ENCODE data around the gene POLR3G.

Gene POLR3G

DNA sequence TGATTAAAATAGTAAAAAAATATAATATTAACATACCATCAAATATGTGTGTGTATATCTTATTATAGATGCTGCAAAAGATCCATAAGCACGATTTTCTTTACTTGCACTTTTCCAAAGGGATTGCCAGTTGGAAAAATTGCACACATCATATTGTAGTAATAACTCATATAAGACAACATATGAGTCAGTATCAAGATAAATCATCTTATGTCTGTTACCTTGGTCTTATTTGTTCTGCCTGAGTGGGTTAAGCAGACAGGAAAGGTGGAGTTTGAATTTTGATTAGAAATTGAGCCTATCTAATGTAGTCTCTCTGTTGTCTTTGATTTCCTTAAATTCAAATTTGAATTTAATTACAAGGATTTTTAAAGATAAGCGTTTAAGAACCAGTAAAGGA is 30.1 kb downstream of the POLR3G start:
- no peak for DNase-seq

- no peak for DNase-seq
These were observed 31.6 kb downstream of the POLR3G start for GRCh38 chr5:90506221-90506620.

- DNase-seq, result no peak
These were observed 35.8 kb downstream of the POLR3G start for GRCh38 chr5:90510438-90510837.

DNA sequence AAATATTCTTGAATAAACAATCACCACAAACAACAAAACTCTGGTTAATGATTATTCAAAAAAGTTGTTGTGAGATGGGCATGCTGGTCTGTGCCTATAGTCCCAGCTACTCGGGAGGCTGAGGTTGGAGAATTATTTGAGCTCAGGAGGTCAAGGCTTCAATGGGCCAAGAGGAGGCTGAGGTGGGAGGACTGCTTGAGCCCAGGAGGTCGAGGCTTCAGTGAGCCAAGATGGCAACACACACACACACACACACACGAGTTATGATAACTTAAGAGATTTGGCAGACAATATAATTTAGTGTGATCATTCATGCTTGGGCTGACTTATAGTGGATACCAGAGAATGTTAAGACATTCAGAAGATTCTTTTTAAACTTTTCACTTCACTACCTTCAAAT is 39.9 kb downstream of the POLR3G start:
- DNase-seq, result no peak

GRCh38 chr5:90518661-90519060 is 44.0 kb downstream of the POLR3G start:
- no peak for DNase-seq

DNA sequence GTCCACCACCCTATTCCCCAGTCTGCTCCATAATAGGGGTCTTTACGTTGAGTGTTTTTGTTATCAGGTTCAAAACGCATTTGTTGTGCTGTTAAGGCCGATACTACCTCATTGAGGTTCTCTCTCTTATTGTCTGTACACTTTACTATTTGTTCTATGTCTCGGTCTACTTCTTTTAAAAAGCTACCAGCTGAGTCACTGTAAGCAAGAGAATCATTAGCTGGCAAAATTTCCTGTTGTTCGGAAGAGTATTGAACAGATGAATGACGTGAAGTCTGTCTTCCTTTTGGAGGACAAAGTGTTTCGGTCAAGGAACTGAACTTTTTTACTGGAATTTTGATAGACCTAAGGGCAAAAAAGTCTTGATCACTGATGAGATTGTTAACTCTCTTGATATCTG is 44.4 kb downstream of the POLR3G start:
- DNase-seq, result no peak

DNA sequence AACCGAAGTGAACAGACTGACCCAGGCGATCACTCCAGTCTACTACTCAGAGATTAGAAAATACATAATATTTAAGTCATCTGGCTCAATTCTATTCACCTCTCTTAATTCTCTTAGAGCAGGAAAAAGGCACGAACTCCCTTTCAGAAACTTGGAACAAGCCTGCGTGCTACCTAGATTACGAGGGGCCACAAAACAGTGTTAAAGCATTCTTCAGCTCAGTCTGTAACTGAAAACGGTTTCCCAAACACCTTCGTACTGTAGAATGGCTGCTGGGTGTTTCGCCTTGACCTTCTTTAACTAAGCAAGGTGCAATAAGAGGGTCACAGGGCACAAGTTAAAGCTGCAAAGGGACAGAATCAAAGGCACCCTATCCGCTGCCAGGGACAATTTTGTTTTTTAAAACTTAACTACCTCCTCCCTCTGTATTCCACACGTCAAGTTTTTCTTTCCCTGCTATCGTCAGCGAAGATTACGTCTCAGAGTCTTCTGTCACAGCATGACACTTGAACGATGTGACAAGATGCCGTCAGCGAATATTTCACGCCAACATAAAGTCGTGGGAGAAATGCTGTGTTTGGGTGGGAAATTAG is 54.0 kb downstream of the POLR3G start:
- DNase-seq, result peak; percentile 30

DNA sequence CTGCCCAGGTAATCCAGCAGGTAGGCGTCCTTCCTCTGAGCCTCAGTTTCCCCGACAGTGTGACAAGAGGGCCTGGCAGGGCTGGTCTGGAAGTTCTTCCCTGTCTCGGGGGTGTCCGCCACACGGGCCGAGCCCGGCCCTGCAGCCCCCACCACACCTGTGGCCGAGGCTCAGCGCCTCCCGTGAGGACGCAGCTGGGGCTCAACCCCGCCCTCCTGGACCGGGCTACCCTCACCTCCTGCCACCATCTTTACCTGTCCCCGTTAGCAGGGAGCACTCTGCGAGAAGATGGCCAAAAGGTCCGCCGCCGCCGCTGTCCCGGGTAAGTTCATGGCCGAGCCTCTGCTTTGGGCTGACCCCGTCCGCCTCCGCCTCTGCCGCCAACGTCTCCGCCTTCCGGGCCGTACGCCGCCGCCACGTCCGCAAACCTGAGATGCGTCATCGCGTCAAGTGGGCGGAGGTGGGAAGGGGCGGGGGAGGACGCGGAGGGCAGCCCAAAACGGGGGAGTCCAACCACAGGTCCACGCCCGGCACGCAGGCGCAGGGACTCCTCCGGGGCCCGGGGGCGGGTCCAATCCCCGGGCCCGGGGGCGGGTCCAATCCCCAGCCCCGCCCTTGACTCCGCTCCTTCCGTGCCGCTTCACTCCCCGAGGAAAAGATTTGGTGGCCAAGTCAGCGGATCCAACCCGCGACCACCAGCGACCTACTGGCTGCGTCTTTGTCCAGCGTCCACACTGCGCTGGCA is 54.7 kb downstream of the POLR3G start, which contains the start of gene LYSMD3:
Gene LYSMD3 (minus strand): TSS at position 391 of the 745 bp plus-strand sequence. CDS start 4,295 bp downstream, outside the sequence.
- peak; percentile 97 for DNase-seq

DNA sequence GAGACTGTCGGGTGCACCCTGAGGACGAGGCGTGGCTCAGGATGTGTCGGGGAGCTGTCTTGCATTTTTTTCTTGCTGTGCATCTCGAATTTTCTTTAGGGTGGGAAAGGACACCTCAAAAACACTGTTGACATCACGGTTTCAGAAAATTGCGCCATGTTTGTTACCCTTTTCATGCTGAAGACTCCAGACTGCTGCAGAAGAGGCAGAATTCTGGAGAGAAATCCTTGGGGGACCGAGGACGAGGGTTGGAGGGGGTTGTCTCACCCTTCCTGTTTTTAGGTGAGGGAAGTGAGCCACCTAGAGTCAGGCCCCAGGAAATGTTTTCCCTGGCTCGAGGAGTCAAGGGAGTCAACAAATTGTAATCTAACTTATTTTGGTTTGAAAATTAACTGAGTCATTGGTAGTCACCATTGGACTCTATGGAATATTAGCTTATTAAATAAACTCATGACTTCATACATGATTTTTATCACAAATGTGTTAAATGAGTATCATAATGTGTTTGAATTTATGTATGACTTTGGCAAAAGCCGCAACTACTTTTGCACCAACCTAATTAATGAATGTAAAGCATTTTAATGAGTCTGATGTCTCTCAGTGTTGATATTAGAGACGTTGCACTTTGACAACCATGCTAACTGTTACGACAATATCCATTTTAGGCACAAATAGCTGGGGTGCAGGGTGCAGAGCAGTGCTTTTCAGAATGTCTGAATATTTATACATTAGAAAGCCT is 55.4 kb downstream of the POLR3G start:
- DNase-seq, result peak; percentile 64

- no peak for DNase-seq
These were observed 56.2 kb downstream of the POLR3G start for GRCh38 chr5:90530736-90531487.

- no peak for DNase-seq
These were observed 59.1 kb downstream of the POLR3G start for GRCh38 chr5:90533794-90534193.

DNA sequence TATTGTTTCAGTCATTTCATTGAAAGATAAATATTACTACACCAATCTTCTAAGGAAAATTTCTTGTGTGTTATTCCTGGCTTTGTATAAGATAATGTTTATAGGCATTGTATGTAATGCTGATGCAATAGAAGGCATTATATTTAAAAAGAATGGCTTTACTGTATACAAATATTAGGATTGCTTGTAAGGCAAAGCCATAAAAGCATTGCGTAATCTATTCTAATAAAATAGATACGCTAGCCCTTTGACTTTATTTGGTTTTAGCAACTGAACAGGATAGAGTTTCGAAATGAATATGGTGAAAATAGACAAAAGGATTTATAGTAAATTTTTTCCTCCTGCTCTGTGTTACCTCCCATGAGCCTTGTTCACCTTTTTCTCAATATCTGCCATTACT is 60.3 kb downstream of the POLR3G start:
- DNase-seq, result no peak

DNA sequence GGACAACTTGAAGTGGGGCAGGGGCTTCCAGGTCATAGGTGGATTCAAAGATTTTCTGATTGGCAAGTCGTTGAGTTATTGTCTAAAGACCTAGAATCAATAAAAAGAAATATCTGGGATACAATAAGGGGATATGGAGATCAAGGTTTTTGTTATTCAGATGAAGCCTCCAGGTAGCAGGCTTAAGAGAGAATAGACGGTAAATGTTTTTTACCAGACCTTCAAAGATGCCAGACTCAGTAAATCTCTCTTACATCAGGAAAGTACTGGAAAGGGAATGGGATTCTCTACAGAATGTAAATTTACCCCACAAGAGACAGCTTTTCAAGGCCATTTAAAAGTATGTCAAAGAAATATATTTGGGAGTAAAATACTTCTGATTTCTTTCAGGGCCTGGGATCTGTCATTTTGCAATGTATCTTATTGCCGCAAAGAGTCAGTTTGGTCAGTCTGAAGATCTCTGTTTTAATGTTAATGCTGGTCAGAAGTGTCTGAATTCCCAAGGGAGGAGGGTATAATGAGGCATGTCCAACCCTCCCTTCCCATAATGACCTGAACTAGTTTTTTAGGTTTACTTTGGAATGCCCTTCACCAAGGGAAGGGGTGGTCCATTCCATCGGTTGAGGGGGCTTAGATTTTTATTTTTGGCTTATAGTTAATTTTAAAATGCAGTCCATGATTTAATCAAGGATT is 68.3 kb downstream of the POLR3G start:
- DNase-seq, result no peak

DNA sequence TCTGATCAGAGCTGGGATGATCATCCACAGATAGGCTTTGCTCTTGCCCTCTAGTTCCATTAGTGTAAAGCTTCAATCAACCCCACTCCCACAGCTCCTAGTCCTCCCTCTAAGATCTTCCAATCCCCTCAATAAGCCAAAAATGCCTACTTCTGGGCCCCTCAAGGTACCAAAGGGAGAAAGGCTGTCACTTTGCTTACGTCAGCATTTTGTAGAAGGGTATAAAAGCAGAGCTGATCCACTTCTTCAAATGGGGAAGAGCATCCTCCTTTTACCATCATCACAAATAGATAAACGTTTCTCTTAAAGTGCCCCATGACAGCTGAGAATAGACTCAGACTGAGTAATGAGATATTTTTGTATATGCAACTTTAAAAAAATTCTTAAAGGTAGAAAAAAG is 70.8 kb downstream of the POLR3G start:
- no peak for DNase-seq

DNA sequence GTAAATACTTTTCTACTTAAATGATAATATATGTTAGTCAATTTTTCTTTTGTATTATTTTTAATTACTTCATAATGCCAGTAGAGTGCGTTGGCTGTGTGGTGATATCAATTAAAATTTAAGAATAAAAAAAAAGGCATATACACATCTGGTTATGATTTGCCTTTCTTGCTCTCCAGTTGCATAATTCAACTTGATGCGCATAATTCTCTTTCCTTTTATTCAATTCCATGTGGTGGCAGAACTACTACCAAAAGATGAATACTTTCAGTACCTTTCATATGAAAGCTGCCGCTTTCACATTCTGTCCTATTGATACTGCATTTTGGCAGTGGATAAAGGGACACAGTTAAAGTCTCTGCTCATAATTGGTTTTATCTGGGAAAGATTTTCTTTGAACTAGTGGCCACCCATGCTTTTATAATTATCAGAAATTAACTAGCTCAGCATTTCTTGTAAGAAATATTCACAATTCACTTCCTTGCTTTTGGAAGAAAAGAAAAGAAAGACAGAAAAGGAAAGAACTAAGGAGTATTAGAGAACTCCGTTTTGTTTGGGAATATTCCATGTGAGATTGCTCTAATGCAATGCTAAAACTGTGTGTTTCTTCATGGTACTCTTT is 71.7 kb downstream of the POLR3G start:
- no peak for DNase-seq

DNA sequence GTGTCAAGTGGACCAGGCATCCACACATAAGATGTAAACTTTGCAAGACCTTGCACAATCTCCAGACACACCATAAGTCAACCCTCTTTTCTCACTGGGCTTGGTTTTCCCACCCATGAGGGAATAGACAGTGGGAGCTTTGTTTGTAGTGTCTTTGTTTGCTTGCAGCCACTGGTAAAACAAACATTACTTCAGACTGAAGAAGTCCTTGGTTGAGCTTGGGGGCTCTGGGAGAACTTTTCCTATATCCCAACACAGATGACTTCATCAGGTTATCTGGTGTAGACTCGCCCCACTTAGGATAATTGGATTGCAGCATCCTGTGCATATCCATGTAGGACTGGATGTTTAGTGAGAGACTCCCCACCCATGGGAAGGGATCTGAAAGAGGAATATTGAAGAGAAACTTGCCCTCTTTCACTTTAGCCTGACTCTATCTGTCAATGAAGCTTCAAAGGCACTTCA is 72.4 kb downstream of the POLR3G start:
- no peak for DNase-seq

- no peak for DNase-seq
These were observed 73.5 kb downstream of the POLR3G start for GRCh38 chr5:90548069-90548593.

DNA sequence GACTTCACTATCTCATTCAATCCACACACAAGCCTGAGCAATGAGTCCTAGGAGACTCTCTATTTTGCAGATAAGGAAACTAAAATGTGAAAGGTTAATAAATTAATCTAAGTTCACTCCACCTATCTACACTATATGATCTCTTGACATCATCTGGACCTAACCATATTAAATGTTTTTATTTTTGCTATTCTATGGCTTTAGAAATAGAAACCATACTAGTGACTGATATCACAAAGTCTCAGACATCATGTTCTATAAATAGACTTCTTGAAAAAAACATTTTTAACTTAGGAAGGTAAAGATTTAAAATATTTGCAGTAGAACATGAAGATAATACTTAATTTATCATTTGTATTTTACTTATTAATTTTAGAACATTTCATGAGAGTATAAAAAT is 74.6 kb downstream of the POLR3G start:
- no peak for DNase-seq

GRCh38 chr5:90549729-90550275 is 75.1 kb downstream of the POLR3G start:
- no peak for DNase-seq

DNA sequence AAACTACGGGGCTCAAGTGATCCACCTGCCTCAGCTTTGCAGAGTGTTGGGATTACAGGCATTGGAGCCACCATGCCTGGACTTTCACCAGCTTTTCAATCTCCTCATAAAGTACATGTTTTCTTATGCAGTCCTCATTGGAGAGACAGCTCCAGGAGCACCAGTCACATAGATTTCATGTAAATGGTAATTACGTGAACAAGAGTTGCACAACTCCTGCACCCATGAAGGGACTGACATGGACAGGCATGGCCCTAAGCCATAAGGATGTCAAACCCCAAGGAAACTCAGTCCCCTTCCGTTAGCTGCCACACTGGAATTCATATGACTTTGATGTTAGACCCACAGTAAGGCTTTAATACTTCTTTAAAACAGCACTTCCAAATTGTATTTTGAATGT is 76.3 kb downstream of the POLR3G start:
- no peak for DNase-seq

DNA sequence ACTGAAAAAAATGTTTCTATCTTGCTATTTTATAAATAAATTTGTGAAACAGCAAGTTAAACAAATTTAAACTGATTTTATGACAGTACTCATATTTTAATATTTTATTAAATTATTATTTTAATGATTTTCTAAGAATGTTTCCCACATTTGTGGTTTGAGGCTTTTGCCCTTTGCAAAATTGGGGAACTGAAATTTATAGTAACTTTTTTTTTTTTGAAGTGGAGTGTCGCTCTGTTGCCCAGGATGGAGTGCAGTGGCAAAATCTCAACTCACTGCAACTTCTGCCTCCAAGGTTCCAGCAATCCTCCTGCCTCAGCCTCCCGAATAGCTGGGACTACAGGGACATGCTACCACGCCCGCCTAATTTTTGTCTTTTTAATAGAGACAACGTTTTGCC is 76.7 kb downstream of the POLR3G start:
- no peak for DNase-seq

Data from stimulated activated CD8-positive, alpha-beta memory T cell treated with anti-CD3 and anti-CD28 coated beads, Interleukin-4, amount 100 ng/mL, for 48 hours (primary cell).